Measurements from ENCODE around the gene CLIC3. TPM values are rescaled to one million over a fixed set of nuclear protein-coding genes. Genes with fewer than 3 reads are reported as not detected.
A peak's percentile ranks its signal among the peaks of the same experiment; 100 is the strongest.

CLIC3 gene
- total RNA-seq, result 1 to 10 TPM in 2 of 4 donors, not detected in 2; 2.5 to 3.8 TPM

- peaks cover 24% of the 10 kb centered on the region for H3K27me3 ChIP-seq
- H3K4me3 ChIP-seq, result peak within 1 kb of the TSS in 2 of 4 donors; percentile 18 to 19
- DNase-seq, result peak; percentile 75
- intact Hi-C loops (cut with DNase I; ENCODE audit: low total_unique reads) (no loop called here), in situ Hi-C loops (cut with MboI; ENCODE audit: low pct_ligation_motif_present in 1 of 4, low pct_unique_long_range_greater_than_20kb in 1 of 4, low sequenced_read_pairs in 3 of 4) (no loop called here)
- H3K4me1 ChIP-seq, result peaks cover 30 to 61% (median 47%) of the 10 kb centered on the region in 4 donors
- H3K9me3 ChIP-seq, result no peaks in the 10 kb centered on the region
- 18% methylated on average over 33 of the region's 35 CpGs; no CpG with 5 or more reads in 1 of the 2 donors for WGBS, 2 donors (ENCODE audit: low coverage in 1 of 2)
- no peaks in the 10 kb centered on the region for H3K36me3 ChIP-seq
- TF ChIP-seq EP300 (IDR thresholded peaks at IDR 0.05; ENCODE audit: low read depth) (no peak), CTCF (IDR thresholded peaks at IDR 0.05) (no peak), POLR2AphosphoS5 (IDR thresholded peaks at IDR 0.05) (no peak), POLR2A (IDR thresholded peaks at IDR 0.05) (no peak)
- peak within 1 kb of the TSS; percentile 7 to 60 (median 52) for H3K27ac ChIP-seq
Measured at GRCh38 chr9:136996361-136997292, at the start of gene CLIC3. TSS of gene CLIC3 (minus strand) at chr9:136996568. CDS start at chr9:136996543, 25 bp downstream.

- peaks cover 22 to 38% (median 33%) of the 10 kb centered on the region in 4 donors for H3K4me1 ChIP-seq
- in situ Hi-C loops (cut with MboI; ENCODE audit: low pct_ligation_motif_present in 1 of 4, low pct_unique_long_range_greater_than_20kb in 1 of 4, low sequenced_read_pairs in 3 of 4), result loop anchor here in 3 of 4 donors (10.0 to 25.0 kb wide), 2 partner anchors 258 to 261 kb away; partner anchors contain the start of genes CCDC183 (in 2 of the 3) and TMEM141 (in 2 of the 3)
- H3K9me3 ChIP-seq, result no peaks in the 10 kb centered on the region
- no peaks in the 10 kb centered on the region for H3K36me3 ChIP-seq
- peaks cover 62% of the 10 kb centered on the region for H3K27me3 ChIP-seq
- TF ChIP-seq CTCF (IDR thresholded peaks at IDR 0.05) (no peak), POLR2AphosphoS5 (IDR thresholded peaks at IDR 0.05) (peak in 1 of 3 donors; percentile 11)
- WGBS, 2 donors (ENCODE audit: low coverage in 1 of 2), result 2% methylated on average over 33 of the region's 96 CpGs; no CpG with 5 or more reads in 1 of the 2 donors
- H3K27ac ChIP-seq, result peak overlapping the region; percentile 56 to 75 (median 64)
- intact Hi-C loops (cut with DNase I; ENCODE audit: low total_unique reads), result loop anchor here (2.0 kb wide), 1 partner anchor 23 kb away; no protein-coding TSS in a partner anchor
- peak overlapping the region; percentile 16 to 60 (median 50) for H3K4me3 ChIP-seq
- no peak for DNase-seq
Measured at GRCh38 chr9:137045294-137046087, 49.1 kb upstream of the CLIC3 start.

- no peaks in the 10 kb centered on the region for H3K36me3 ChIP-seq
- TF ChIP-seq EP300 (IDR thresholded peaks at IDR 0.05; ENCODE audit: low read depth) (no peak), POLR2A (IDR thresholded peaks at IDR 0.05) (peak; percentile 33), POLR2AphosphoS5 (IDR thresholded peaks at IDR 0.05) (peak; percentile 40 to 60 (median 56)), CTCF (IDR thresholded peaks at IDR 0.05) (no peak)
- peaks cover 22 to 38% (median 33%) of the 10 kb centered on the region in 4 donors for H3K4me1 ChIP-seq
- H3K27ac ChIP-seq, result peak overlapping the region; percentile 56 to 75 (median 64)
- peak overlapping the region in 3 of 4 donors; percentile 46 to 60 (median 55) for H3K4me3 ChIP-seq
- no peaks in the 10 kb centered on the region for H3K9me3 ChIP-seq
- DNase-seq, result peak; percentile 67
- in situ Hi-C loops (cut with MboI; ENCODE audit: low pct_ligation_motif_present in 1 of 4, low pct_unique_long_range_greater_than_20kb in 1 of 4, low sequenced_read_pairs in 3 of 4) (loop anchor here in 3 of 4 donors (10.0 to 25.0 kb wide), 2 partner anchors 257 to 260 kb away; partner anchors contain the start of genes CCDC183 (in 2 of the 3) and TMEM141 (in 2 of the 3)), intact Hi-C loops (cut with DNase I; ENCODE audit: low total_unique reads) (no loop called here)
- peaks cover 60% of the 10 kb centered on the region for H3K27me3 ChIP-seq
- 24% methylated on average over 12 of the region's 18 CpGs; no CpG with 5 or more reads in 1 of the 2 donors for WGBS, 2 donors (ENCODE audit: low coverage in 1 of 2)
Measured at GRCh38 chr9:137044502-137045177, 48.3 kb upstream of the CLIC3 start.
